IMR-90 (cell line): ENCODE measurements around the gene FLT3. TPM values are rescaled to one million over a fixed set of nuclear protein-coding genes. Genes with fewer than 3 reads are reported as not detected.

Source experiments
- ATAC-seq: fragments of 200-7000 bp; cut with Tn5 transposase; 2 replicates; pipeline ENCODE4 v1.9.1; 2020; ENCODE audit warnings: low read depth, mild to moderate bottlenecking, moderate library complexity
- BruUV-seq: library from RNA; stranded (reverse); fragments of 400-500 nt; replicated peaks from 2 replicates; lab custom pipeline; 2021; lab: Mats Ljungman, UMichigan
- CTCF ChIA-PET: fragments of 300-600 bp; formaldehyde crosslinking; extraction: SDS; loops from one replicate; lab custom pipeline; 2021; ENCODE audit warnings: antibody characterized with exemption; lab: Yijun Ruan, JAX
- POLR2A ChIA-PET: fragments of 300-600 bp; sonication (Branson Sonifier 250); formaldehyde crosslinking; loops from one replicate; lab custom pipeline; 2022; ENCODE audit warnings: antibody characterized with exemption; ENCODE audit not compliant: unreplicated experiment; lab: Charles Lee
- DNase-seq: peaks from one replicate; pipeline ENCODE4 v3.0.0; 2013
- H2AFZ ChIP-seq: replicated peaks from 2 replicates; pipeline ENCODE3; 2013; ENCODE audit warnings: low read length, mild to moderate bottlenecking; ENCODE audit not compliant: poor library complexity
- H2AK5ac ChIP-seq: 2 replicates; pipeline ENCODE4 v1.6.1; 2013; ENCODE audit warnings: low read depth, low read length, inconsistent platforms
- H2AK9ac ChIP-seq: replicated peaks from 2 replicates; pipeline ENCODE3; 2013; ENCODE audit warnings: mild to moderate bottlenecking, low read depth, low read length, moderate library complexity; ENCODE audit not compliant: poor library complexity
- H2BK120ac ChIP-seq: 2 replicates; pipeline ENCODE4 v1.6.1; 2013; ENCODE audit warnings: low read depth, low read length, inconsistent platforms
- H2BK15ac ChIP-seq: 3 replicates; pipeline ENCODE4 v1.6.1; 2013; ENCODE audit warnings: low read depth, low read length, inconsistent platforms
- H2BK20ac ChIP-seq: 2 replicates; pipeline ENCODE4 v1.6.1; 2013; ENCODE audit warnings: low read depth, mild to moderate bottlenecking, inconsistent platforms, low read length, moderate library complexity
- H2BK5ac ChIP-seq: 2 replicates; pipeline ENCODE4 v1.6.1; 2013; ENCODE audit warnings: mild to moderate bottlenecking, low read depth, low read length, inconsistent platforms; ENCODE audit not compliant: poor library complexity, severe bottlenecking
- H3K14ac ChIP-seq: replicated peaks from 2 replicates; pipeline ENCODE4 v1.6.1; 2013; ENCODE audit warnings: low read depth, low read length, inconsistent platforms
- H3K18ac ChIP-seq: 2 replicates; pipeline ENCODE4 v1.6.1; 2013; ENCODE audit warnings: low read depth, low read length, control low read depth
- H3K23ac ChIP-seq: 2 replicates; pipeline ENCODE4 v1.6.1; 2013; ENCODE audit warnings: low read depth, low read length, inconsistent platforms
- H3K27ac ChIP-seq: 2 replicates; pipeline ENCODE4 v1.5.1; 2013; ENCODE audit warnings: mild to moderate bottlenecking, control low read depth, low read length; ENCODE audit not compliant: insufficient read depth
- H3K27me3 ChIP-seq: 2 replicates; pipeline ENCODE4 v1.6.1; 2013; ENCODE audit warnings: low read length; ENCODE audit not compliant: control insufficient read depth, insufficient read depth
- H3K36me3 ChIP-seq: 2 replicates; pipeline ENCODE4 v1.6.1; 2013; ENCODE audit warnings: low read length, mixed read lengths; ENCODE audit not compliant: control insufficient read depth, insufficient read depth
- H3K4ac ChIP-seq: 2 replicates; pipeline ENCODE4 v1.6.1; 2013; ENCODE audit warnings: low read depth, low read length, inconsistent platforms
- H3K4me1 ChIP-seq: 2 replicates; pipeline ENCODE4 v1.6.1; 2013; ENCODE audit warnings: low read length, mixed read lengths; ENCODE audit not compliant: control insufficient read depth, insufficient read depth
- H3K4me2 ChIP-seq: 2 replicates; pipeline ENCODE4 v1.6.1; 2013; ENCODE audit warnings: low read depth, mild to moderate bottlenecking, control low read depth, low read length, moderate library complexity
- H3K4me3 ChIP-seq: 2 replicates; pipeline ENCODE4 v1.5.1; 2013; ENCODE audit warnings: low read depth, mild to moderate bottlenecking, control low read depth, low read length, moderate library complexity; ENCODE audit not compliant: insufficient read depth
- H3K56ac ChIP-seq: 2 replicates; pipeline ENCODE4 v1.6.1; 2013; ENCODE audit warnings: low read length, inconsistent platforms; ENCODE audit not compliant: insufficient read depth; ENCODE audit errors: extremely low read depth
- H3K79me1 ChIP-seq, 2 experiments: 2 replicates each; pipeline ENCODE4 v1.6.1; 2013; ENCODE audit warnings: low read length in 2 of 2, inconsistent platforms in 1 of 2, low read depth in 1 of 2
- H3K9ac ChIP-seq: 2 replicates; pipeline ENCODE4 v1.6.1; 2013; ENCODE audit warnings: low read depth, low read length, control low read depth
- H3K9me1 ChIP-seq: 2 replicates; pipeline ENCODE4 v1.6.1; 2013; ENCODE audit warnings: low read length, inconsistent platforms; ENCODE audit not compliant: insufficient read depth
- H3K9me3 ChIP-seq: 2 replicates; pipeline ENCODE4 v1.6.1; 2013; ENCODE audit warnings: low read length; ENCODE audit not compliant: control insufficient read depth, insufficient read depth
- H4K20me1 ChIP-seq: 2 replicates; pipeline ENCODE4 v1.6.1; 2013; ENCODE audit warnings: low read length, inconsistent platforms; ENCODE audit not compliant: insufficient read depth
- H4K5ac ChIP-seq: 2 replicates; pipeline ENCODE4 v1.6.1; 2013; ENCODE audit warnings: mild to moderate bottlenecking, low read depth, low read length, control low read depth
- H4K8ac ChIP-seq, 2 experiments: 2 replicates each; pipeline ENCODE4 v1.6.1; 2013; ENCODE audit warnings: low read depth in 2 of 2, low read length in 2 of 2, control low read depth in 1 of 2, inconsistent platforms in 1 of 2
- H4K91ac ChIP-seq: 2 replicates; pipeline ENCODE4 v1.6.1; 2013; ENCODE audit warnings: low read depth, low read length, inconsistent platforms; ENCODE audit not compliant: insufficient read depth
- POLR2A ChIP-seq: IDR thresholded peaks from 2 replicates; pipeline ENCODE4 v1.6.1; 2012; ENCODE audit warnings: mild to moderate bottlenecking, low read depth, low read length
- RAD21 ChIP-seq: IDR thresholded peaks from 2 replicates; pipeline ENCODE4 v1.6.1; 2012; ENCODE audit warnings: low read length, improper control_type of control experiment
- WGBS, 2 experiments: methylation state at CpG; one replicate each; pipeline versions ENCODE4 v1.1.5 to v1.1.7; 2013; ENCODE audit warnings: missing lambda C conversion rate in 2 of 2; ENCODE audit not compliant: insufficient read length in 1 of 2; ENCODE audit errors: extremely low coverage in 2 of 2; 5-methylcytosine and 5-hydroxymethylcytosine counted together
- dilution Hi-C: fragments of 300-500 bp; cut with HindIII; formaldehyde crosslinking; loops from one replicate; pipeline ENCODE4 v1.14.3; 2018; ENCODE audit warnings: low sequenced_read_pairs; ENCODE audit not compliant: unreplicated experiment
- in situ Hi-C: fragments of 300-500 bp; cut with MboI; formaldehyde crosslinking; loops from 3 replicates; pipeline ENCODE4 v1.14.3; 2019; ENCODE audit warnings: low sequenced_read_pairs, inconsistent platforms, mixed read lengths
- intact Hi-C: fragments of 100-400 bp; cut with micrococcal nuclease; formaldehyde crosslinking; loops from 2 replicates; pipeline ENCODE4 v1.10.0; 2022
- polyA plus RNA-seq, 3 experiments: library from polyadenylated mRNA; depleted of rRNA; stranded (reverse); fragments of >200 nt; gene quantifications; 2 replicates each; pipeline ENCODE4 v1.2.3, GENCODE V29; 2012; ENCODE audit warnings: low replicate concordance in 1 of 3
- total RNA-seq: library from RNA; depleted of rRNA; stranded (reverse); fragments of >200 nt; gene quantifications from 2 replicates; pipeline ENCODE4 v1.2.3, GENCODE V29; 2012
- TF ChIP-seq, protein P1 (sequence below): fragments of 150-350 bp; IDR thresholded peaks from 2 replicates; pipeline ENCODE4 v1.6.1; 2016; ENCODE audit warnings: low read depth, mild to moderate bottlenecking, low read length, moderate library complexity, borderline replicate concordance
- TF ChIP-seq, protein P2 (sequence below): conservative IDR thresholded peaks from 2 replicates; pipeline ENCODE4 v1.5.1; 2012; ENCODE audit warnings: mild to moderate bottlenecking, low read depth, low read length, improper control_type of control experiment

The FLT3 gene
- total and polyA plus RNA-seq, 2 of the 4 experiments (the other 2 are of a cell fraction), result not detected

DNA sequence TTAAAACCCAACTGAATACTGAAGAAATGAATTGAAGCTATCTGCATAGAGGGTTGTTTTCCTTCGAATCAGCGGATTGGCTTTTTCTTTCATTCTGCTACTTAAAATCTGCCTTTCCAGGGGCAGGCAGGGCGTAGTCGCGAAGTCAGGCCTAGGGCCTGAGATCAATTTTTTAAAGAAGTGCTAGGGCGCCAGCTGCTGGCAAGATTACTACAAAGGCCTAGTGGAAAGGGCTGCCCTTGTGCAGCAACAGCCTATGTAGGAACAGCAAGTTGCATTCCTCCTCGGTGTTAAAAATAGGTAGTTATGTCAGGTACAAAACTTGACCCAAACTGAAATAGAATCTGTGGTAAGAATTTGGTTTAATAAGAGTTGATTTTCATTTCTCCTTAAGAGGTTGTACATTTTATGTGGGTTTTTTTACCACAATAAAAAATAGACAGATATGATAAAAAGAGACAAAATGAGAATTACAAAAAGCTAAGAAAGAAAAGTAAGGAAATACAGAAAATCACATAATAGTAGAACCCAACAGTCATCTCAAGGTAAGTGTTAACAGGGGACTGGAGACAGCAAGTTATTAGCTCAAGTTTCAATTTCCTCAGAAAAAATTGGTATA lies 102.4 kb downstream of the FLT3 start:
- DNase-seq (peak; percentile 28), ATAC-seq (peak; percentile 88)
- H4K91ac ChIP-seq, result no peak overlapping the region
- no peak overlapping the region for H2AFZ ChIP-seq
- H4K8ac ChIP-seq, result no peak overlapping the region
- no peak overlapping the region for H3K18ac ChIP-seq
- no peak overlapping the region for H3K4ac ChIP-seq
- H3K4me1 ChIP-seq, result no peaks in the 10 kb centered on the region
- H3K9me1 ChIP-seq, result no peaks in the 10 kb centered on the region
- no peak overlapping the region for H3K56ac ChIP-seq
- ChIA-PET CTCF (interaction anchor here (0.6 to 1.2 kb wide), 6 partner anchors 13 to 1013 kb away, joined by 3 to 5 read pairs (median 3); no protein-coding TSS in a partner anchor), POLR2A (no interaction called here)
- H3K4me2 ChIP-seq, result no peak overlapping the region
- dilution Hi-C loops, result no loop called here
- no peak overlapping the region for H3K23ac ChIP-seq
- no peak overlapping the region for H3K9ac ChIP-seq
- no peaks in the 10 kb centered on the region for H3K36me3 ChIP-seq
- no peaks in the 10 kb centered on the region for H4K20me1 ChIP-seq
- BruUV-seq, result no TSS peak
- no peak overlapping the region for H3K27ac ChIP-seq
- H2BK20ac ChIP-seq, result no peak overlapping the region
- H3K9me3 ChIP-seq, result no peaks in the 10 kb centered on the region
- no peaks in the 10 kb centered on the region for H3K79me1 ChIP-seq
- no peak overlapping the region for H4K5ac ChIP-seq
- no peak overlapping the region for H2AK5ac ChIP-seq
- H3K27me3 ChIP-seq, result peaks cover 14% of the 10 kb centered on the region
- intact Hi-C loops, result loop anchor here (5.0 kb wide), 1 partner anchor 139 kb away; the partner anchor contains the start of gene PAN3
- no peak overlapping the region for H2BK5ac ChIP-seq
- in situ Hi-C loops, result loop anchor here (25.0 kb wide), 1 partner anchor 461 kb away; no protein-coding TSS in a partner anchor
- H2AK9ac ChIP-seq, result no peak overlapping the region
- no peak overlapping the region for H2BK120ac ChIP-seq
- TF ChIP-seq POLR2A (no peak), RAD21 (peak; percentile 47)
- TF ChIP-seq, protein P1, sequence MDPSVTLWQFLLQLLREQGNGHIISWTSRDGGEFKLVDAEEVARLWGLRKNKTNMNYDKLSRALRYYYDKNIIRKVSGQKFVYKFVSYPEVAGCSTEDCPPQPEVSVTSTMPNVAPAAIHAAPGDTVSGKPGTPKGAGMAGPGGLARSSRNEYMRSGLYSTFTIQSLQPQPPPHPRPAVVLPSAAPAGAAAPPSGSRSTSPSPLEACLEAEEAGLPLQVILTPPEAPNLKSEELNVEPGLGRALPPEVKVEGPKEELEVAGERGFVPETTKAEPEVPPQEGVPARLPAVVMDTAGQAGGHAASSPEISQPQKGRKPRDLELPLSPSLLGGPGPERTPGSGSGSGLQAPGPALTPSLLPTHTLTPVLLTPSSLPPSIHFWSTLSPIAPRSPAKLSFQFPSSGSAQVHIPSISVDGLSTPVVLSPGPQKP, result no peak
- TF ChIP-seq, protein P2, sequence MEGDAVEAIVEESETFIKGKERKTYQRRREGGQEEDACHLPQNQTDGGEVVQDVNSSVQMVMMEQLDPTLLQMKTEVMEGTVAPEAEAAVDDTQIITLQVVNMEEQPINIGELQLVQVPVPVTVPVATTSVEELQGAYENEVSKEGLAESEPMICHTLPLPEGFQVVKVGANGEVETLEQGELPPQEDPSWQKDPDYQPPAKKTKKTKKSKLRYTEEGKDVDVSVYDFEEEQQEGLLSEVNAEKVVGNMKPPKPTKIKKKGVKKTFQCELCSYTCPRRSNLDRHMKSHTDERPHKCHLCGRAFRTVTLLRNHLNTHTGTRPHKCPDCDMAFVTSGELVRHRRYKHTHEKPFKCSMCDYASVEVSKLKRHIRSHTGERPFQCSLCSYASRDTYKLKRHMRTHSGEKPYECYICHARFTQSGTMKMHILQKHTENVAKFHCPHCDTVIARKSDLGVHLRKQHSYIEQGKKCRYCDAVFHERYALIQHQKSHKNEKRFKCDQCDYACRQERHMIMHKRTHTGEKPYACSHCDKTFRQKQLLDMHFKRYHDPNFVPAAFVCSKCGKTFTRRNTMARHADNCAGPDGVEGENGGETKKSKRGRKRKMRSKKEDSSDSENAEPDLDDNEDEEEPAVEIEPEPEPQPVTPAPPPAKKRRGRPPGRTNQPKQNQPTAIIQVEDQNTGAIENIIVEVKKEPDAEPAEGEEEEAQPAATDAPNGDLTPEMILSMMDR, result peak; percentile 52
- no peak overlapping the region for H3K4me3 ChIP-seq
- no peak overlapping the region for H3K14ac ChIP-seq
- WGBS, 2 experiments, result 31% methylated on average over 4 of the region's 7 CpGs; no CpG with 5 or more reads in 1 of the 2 experiments
- H2BK15ac ChIP-seq, result no peak overlapping the region
